ENCODE measurements around the gene C1S.
"Not testable (repeated sequence)": the region's sequence is repeated elsewhere in the genome, so short reads cannot be mapped to it uniquely, and the experiment has no call there.

The C1S gene

DNA sequence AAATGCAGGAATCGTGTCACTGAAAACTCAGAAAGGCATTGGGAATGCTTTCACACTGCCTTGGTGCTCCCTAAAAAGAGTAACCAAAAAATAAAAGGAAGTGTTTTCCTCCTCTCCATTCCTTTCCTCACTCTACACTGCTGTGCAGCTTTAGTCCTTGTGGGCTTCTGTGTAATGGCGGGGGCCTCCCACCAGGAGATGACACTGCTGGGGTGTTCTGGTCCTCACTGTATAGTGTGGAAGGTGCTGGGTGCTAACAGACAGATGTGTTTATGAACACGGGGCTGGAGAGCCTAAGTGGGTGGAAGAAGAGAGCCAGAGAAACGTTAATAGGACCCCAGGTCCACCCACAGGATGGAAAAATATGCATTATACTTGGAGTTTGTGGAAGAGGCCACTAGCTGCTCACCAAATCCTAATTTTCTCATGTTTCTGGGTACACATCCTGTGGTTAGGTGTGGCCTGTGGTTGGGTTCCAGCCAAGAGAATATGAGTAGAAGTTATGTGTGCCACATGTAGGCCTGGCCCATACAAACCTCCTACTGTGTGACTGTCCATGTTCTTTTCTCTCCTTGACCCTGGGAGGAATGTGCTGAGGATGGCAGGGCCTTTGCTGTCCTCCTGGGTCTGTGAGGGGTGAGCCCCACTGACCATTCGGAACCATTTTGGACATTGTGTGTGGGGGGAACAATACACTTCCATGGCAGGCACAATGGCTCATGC lies 14.0 kb upstream of the C1S start:
- DNase-seq (ENCODE audit: low spot score), result no peak

DNA sequence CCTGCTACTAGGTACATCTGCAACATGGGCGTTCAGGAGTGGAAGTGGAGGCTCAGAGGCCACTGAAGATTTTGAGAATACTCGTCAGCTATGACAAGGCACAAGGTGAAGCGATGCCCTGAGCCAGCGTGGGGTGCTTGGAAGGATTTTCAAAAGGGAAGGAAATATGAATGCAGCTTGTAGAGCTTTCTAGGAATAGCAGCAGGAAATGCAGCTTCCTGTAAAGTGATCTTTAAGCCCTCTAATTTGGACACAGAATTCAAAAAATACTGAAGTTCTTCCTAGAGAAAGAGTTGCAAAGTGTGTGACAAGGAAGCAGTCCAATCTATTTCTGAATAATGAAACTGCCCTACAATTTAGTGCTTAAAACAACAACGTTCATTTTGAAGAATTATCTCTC lies 13.2 kb upstream of the C1S start:
- no peak for DNase-seq (ENCODE audit: low spot score)

DNA sequence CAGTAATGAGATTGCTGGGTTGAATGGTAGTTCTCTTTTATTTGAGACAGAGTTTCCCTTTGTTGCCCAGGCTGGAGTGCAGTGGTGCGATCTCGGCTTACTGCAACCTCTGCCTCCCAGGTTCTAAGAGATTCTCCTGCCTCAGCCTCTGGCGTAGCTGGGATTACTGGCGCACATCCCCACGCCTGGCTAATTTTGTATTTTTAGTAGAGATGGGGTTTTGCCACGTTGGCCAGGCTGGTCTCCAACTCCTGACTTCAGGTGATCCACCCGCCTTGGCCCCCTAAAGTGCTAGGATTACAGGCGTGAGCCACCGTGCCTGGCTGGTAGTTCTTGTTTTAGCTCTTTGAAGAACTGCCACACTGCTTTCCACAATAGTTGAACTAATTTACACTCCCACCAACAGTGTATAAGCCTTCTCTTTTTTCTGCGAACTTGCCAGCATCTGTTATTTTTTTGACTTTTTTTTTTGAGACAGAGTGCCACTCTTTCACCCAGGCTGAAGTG lies 11.0 kb upstream of the C1S start:
- DNase-seq (ENCODE audit: low spot score), result not testable (repeated sequence)

DNA sequence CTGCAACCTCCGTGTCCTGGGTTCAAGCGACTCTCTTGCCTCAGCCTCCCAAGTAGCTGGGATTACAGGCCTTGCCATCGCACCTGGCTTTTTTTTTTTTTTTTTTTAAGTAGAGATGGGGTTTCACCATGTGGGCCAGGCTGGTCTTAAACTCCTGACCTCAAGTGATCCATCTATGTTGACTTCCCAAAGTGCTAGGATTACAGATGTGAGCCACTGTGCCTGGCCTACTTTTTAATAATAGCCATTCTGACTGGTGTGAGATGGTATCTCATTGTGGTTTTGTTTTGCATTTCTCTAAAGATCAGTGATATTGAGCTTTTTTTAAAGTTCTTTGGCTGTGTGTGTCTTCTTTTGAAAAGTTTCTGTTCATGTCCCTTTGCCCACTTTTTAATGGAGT lies 10.5 kb upstream of the C1S start:
- DNase-seq (ENCODE audit: low spot score), result not testable (repeated sequence)

DNA sequence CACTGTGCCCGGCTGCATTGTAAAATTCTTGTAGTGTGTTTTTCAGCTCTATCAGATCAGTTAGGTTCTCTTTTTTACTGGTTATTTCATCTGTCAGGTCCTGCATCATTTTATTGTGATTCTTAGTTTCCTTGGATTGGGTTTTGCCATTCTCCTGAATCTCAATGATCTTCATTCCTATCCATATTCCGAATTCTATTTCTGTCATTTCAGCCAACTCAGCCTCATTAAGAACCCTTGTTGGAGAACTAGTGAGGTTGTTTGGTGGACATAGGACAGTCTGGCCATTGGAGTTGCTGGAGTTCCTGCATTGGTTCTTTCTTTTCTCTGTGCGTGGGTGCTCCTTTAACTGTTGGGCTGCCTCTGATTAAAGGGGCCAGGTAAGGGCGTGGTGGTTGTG lies 5.6 kb upstream of the C1S start:
- no peak for DNase-seq (ENCODE audit: low spot score)

DNA sequence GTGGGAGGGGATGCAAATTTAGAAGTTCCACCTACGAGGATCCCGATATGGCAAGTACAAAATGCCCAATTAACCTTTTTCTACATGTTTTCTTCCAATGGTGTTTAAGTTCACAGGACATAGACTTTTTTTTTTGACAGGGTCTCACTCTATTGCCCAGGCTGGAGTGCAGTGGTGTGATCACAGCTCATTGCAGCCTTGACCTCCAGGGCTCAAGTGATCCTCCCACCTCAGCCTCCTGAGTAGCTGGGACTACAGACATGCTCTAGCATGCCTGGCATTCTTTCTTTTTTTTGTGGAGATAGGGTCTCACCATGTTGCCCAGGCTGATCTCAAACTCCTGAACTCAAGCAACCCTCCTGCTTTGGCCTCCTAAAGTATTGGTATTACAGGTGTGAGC lies 4.8 kb upstream of the C1S start:
- DNase-seq (ENCODE audit: low spot score), result not testable (repeated sequence)

DNA sequence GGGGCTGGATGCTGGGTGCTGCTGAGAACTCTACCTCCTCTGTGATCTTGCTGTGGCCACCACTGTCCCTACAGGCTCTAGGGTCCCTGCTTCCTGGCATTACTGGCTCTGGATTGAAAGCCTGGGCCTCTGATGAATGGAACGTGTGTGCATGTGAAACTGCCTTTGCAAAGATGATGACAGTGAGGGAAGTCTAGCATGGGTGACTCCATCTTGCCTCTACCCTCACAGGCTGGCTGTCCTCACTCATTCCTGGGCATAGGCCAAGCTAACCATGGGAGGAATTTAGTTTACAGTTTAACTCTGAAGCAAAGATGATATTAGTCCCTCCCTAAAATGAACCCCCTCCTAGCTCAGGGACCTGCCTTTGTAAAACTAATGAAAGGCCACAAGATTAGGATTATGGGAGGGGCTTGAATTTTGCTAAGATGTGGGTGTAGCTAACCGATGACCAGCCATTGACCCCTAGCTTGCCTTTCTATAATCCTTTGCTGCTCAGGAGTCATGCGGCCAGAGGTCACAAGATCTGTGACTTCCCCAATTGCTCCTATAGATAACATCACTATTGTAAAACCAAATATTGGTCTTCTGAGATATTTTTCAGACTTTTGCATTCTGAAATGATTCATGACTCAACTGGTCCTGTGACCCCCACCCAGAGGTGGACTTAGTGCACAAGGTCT lies 2.2 kb upstream of the C1S start:
- DNase-seq (ENCODE audit: low spot score), result no peak

DNA sequence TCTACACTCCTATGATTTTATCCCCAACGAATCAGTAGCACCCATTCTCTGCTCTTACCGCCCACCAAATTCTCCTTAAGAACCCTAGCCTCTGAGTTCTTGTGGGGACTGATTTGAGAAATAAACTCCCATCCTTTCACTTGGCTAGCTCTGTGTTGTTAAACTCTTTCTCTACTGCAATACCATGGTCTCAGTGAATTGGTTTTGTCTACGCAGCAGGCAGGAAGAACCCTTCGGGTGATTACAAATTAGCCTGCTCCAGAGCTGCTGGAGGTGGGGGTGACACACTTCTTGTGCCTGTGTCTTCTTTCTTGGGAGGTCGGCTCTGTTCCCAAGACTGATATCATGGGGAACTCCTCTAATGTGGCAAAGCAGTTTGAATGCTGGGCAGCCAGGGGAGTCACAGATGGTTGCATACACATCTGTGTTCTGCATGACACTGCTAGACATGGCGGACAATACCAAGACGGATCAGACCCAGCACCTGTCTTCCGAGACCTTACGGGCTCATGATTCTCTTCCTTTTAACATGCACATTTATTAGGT lies 1.6 kb upstream of the C1S start:
- DNase-seq (ENCODE audit: low spot score), result no peak

DNA sequence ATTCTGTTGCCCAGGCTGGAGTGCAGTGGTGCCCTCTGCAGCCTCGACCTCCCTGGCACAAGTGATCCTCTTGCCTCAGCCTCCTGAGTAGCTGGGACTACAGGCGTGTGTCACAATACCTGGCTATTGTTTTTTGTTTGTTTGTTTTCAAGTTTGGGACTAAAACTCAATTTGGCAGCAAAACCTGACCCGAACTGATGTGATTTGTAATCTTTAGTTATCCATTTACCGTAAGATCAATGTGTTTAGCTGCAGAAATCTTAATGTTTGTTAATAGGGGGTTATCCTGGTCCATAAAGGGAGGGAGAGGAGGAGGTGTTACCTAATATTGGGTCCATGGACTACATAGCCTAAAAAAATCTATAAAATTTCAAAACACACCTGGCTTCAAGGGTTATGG lies 738 bp upstream of the C1S start:
- no peak for DNase-seq (ENCODE audit: low spot score)

DNA sequence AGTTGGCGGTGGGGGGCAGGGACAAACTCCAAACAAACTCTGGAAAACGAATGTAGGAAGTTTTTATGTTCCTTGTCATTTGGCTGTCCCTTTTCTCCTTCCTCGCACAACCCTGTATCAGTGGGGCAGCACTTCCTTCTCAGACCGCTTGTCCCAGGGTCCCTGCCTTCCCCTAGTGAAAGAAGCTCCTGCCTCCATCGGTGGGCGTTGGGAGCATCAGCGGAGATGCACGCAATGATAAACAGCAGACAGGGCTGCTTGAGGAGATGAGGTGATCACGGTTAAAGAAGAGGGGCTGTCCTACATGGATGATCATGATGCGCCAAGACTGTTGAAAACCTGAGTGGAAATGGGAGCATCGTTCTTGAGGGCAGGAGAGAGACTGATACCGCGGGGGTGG lies 620 bp downstream of the C1S start:
- no peak for DNase-seq (ENCODE audit: low spot score)

DNA sequence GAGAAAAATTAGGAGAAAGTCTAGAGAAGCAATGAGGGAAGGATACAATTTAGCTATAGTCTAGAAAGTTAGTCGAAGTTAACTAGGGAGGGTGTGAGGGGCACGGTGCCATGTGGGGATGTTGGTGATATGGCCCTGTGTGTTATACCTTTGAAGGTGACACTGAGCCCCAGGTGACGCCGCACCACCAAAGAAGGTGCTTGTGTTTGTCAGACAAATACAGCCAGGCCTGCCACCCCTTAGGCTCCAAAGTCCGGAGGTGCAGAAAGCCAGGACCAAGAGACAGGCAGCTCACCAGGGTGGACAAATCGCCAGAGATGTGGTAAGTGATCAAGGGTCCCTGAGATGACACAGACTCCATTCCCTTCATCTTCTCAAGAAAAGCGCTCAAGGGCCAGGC lies 1.1 kb downstream of the C1S start:
- no peak for DNase-seq (ENCODE audit: low spot score)

DNA sequence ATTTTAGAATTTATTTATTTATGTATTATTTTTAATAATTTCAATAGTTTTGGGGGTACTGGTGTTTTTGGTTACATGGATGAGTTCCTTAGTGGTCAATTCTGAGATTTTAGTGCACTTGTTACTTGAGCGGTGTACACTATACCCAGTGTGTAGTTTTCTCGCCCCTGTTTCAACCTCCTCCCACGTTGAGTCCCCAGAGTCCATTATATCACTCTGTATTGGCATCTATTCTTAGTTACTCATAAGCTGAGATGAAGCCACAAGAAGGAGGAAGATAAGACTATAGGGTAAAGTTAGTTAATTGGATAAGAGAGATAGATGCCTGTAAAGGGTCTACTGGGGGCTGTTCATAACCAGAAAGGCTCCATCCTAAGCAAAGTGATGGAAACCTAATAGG lies 4.0 kb downstream of the C1S start:
- no peak for DNase-seq (ENCODE audit: low spot score)

DNA sequence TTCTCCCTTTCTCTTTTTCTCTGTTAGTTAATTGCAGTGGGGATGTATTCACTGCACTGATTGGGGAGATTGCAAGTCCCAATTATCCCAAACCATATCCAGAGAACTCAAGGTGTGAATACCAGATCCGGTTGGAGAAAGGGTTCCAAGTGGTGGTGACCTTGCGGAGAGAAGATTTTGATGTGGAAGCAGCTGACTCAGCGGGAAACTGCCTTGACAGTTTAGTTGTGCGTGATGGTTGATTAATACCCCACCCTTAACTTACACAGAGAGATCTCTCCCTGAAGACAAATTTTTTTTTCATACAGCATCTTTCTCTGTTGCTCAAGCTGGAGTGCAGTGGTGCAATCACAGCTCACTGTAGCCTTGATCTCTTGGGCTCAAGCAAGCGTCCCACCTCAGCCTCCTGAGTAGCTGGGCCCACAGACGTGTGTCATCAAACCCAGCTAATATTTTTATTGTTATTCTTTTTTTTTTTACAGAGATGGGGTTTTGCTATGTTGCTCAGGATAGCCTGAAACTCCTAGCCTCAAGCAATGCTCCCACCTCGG lies 4.6 kb downstream of the C1S start:
- DNase-seq (ENCODE audit: low spot score), result no peak

DNA sequence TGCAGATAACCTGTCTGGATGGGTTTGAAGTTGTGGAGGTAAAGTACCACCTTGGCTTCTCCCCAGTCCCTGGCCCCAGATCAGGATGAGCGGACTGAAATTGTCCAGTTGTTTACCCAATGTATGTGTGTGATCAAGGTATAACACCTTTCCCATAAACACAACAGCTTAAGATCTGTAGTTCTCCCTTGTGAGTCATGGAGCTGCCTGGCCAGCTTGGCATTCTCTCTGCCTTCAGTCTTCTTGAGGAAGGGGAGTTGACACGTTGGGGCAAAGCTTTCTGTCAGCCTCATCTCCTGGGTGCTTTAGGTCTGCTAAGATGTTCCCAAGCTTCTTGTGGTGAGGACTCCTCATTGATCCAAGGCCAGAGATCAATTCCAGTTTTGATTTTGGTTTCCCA lies 6.1 kb downstream of the C1S start:
- DNase-seq (ENCODE audit: low spot score), result no peak

DNA sequence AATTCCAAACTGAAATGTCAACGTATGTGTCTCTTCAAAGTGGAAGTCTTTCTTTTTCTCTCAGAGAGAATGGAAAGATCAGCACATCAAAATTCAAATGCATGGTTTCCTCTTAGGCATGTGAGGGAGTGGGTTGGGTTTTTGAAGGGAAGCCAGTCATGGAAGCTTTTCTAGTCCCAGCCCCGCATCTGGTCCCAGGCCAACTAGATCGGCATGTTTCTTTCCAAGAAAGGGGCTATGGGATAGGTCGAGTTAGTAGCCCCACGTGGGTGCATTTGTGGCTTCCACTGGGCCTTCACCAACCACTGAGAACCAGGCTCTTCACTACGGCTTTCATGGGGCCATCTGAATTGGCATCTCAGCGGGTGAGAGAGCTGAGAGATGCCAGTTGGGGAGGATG lies 6.6 kb downstream of the C1S start:
- no peak for DNase-seq (ENCODE audit: low spot score)

DNA sequence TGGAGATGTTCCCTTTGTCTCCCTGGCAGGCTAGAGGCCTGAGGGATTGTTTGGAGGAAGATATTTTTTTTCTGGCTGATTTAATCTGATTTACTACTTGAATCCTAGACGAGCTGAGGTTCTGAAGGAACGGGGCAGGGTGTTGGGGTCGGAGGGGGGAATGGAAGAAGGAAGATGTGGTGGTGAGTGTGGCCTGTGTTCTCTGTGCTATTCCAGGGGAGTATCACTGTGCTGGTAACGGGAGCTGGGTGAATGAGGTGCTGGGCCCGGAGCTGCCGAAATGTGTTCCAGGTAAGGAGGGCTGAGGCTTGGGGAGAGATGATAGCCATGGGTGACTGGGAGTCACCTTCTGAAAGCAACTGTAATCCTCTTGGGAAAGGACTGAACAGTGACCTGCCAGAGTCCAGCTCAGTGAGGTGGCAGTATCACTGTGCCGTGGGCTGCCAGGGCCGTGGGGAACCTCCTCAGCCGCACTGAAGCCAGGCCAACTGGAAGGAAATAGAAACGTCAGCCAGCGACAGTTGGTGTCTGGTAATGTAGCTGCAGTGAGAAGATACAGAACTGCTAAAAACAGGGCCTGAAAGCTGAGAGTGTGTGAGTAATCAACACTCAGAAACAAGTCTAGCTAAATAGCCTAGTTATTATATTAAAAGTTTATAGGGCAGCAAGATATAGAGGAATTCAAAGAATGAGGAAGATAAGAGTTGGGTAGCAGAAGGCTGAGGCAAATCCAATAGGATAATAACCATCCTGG lies 7.9 kb downstream of the C1S start:
- DNase-seq (ENCODE audit: low spot score), result no peak

DNA sequence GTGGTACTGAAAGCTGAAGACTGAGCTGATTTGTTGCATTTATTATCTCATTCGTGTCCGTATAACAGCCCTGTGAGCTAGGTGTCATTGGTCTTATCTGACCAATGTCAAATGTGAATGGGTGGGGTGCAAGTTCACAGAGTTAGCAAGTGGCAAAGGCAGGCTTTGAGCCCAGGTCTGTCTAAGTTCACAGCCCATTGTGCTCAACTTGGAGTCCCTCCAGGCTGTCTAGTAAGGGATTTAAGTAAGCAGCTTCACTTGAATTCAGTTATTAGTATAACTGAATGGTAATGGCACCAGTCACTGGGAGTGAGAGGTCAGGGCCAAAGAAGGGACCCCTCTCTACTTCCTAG lies 8.5 kb downstream of the C1S start:
- peak; percentile 57 for DNase-seq (ENCODE audit: low spot score)

DNA sequence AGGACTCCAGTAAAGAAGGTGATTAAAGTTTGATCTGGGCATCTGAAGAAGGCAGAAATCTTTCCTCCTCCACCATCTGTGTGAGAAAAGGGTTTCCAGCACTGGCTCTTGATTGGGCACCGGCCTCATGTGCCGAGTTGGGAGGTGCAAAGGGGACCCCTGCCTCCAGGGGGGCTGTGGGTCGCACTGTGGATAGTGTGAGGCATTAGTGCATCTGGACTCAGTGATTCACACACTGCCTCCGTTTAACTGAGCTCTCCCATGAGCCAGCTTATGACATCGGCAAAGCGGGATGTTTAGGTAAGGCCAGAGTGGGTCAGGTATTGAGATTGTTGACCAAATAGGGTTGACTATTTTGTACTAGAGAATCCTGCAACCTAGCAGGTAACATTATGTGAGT lies 8.9 kb downstream of the C1S start:
- no peak for DNase-seq (ENCODE audit: low spot score)

DNA sequence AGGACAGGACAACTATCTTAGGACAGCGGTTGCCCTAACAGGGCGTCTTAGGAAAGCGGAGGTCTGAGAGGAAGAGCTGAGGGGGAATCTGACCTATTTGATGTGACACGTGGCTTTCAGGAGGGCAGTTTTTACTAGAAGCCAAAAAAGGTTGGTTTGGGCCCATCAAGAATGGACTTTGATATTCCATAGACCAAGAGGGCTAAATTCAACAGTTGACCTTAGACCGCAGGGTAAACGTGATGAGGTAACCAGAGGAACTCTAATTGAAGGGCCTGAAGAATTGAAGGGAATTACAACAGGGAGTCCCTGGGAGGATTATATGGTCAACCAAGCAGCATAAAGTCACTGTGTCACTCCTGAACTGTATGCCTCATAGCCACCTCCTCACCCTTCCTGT lies 11.5 kb downstream of the C1S start:
- DNase-seq (ENCODE audit: low spot score), result no peak

DNA sequence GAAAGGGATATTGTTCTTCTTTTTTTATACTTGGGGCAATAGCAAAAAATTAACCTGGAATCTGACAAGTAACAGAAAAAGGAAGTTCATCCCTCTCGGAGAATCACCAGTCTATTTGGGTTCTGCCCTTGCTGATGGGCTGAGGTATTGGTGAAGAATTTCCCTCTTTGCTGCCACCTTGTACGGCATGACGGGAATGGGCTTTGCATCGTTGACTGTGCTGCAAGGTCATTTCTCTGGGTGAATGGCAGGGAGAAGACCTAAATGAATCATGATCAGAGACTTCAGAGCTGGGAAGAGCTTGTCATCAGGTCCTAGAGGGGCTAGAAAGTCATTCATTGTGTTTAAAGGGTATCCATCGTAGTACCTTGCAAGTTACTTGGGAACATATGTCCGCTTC lies 12.0 kb downstream of the C1S start:
- DNase-seq (ENCODE audit: low spot score), result no peak

DNA sequence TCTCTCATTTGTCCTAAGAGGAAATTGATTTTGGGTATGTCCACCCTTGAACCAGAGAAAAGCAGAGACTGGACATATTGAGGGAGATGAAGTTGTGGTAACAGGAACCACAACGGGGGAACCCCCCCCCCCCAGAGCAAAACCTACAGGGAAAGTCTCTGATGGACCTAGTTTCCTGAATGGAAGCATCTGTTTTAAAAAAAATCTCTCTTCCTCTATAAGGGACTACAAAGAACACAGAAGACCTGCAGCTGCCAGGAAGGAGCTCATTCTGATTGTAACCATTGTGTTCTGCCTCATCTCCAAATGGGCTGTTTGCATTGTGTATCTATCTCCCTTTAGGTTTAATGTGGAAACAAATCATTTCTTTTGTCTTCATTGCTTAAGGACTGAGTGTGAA lies 13.4 kb downstream of the C1S start:
- no peak for DNase-seq (ENCODE audit: low spot score)

DNA sequence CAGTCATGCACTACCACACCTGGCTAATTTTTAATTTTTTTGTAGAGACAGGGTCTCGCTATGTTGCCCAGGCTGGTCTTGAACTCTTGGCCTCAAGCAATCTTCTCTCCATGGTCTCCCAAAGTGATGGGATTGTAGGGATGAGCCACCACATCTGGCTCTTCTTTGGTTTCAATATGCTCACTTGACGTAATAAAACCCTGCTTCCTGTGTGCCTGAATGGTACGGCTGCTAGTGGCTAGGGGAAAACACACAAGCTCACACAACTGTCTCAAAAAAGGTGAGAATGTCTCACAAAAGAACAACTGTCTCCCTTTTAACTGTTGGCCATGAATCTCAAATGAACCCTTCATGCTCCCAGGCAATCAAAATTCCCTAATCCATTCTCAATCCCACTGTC lies 15.0 kb downstream of the C1S start:
- DNase-seq (ENCODE audit: low spot score), result no peak

DNA sequence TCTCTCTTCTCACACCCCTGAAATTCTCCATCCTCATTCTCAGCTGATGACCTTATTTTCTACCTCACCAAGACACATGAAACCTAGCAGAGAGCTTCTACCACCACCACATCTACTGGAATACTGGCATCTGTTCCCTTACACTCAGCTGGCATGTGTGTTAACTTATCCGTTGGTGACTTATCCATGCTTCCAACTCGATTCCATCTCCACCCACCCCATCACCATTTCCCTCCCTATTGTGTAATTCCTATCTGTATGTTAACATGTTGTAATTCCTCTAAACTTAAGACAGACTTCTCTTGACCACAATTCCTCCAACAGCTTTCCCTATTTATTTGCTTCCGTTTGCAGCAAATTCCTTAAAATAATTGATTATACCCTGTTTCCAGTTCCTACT lies 15.4 kb downstream of the C1S start:
- no peak for DNase-seq (ENCODE audit: low spot score)

All from hematopoietic multipotent progenitor cell treated with erythropoietin and hydrocortisone succinate and interleukin-3 and kit ligand, for 15 days (in vitro differentiated cells).